Measurements from ENCODE around the gene SI. TPM values are rescaled to one million over a fixed set of nuclear protein-coding genes. Genes with fewer than 3 reads are reported as not detected.

The SI gene
- not detected in 2 replicates for total RNA-seq (2021)
- long read RNA-seq = 0 reads

DNA sequence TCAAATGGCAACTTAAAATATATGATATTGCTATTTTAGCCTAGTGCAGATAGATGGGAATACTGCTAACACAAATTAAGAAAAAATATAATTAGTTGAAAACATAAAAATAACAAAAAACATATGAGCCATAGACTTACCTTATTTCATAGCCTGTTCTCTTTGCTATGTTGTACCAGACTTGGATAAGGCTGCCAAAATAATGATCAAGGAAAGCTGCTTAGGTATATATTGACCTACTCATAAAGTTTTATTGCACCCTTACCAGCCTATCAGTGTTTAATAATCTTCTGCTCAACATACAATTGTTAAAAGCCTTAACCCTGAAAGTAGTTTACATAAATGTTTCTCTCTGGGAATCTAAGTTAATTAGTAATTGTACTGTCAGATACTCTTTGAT is at the start of gene SI:
Gene SI, minus strand, starts transcription at position 204 of the 400 bp plus-strand sequence. CDS start 2,484 bp downstream, outside the sequence.
- H3T11ph ChIP-seq (ENCODE audit: low read length) = no peak within 1 kb of the TSS
- H3K9me3 ChIP-seq (ENCODE audit: control insufficient read depth, low read depth, low read length) = no peaks in the 10 kb centered on the region
- Mint-ChIP-seq H3K27ac (no peak within 1 kb of the TSS), H3K36me3 (ENCODE audit: insufficient read depth in 1 of 3, low read depth in 3 of 3) (no peaks in the 10 kb centered on the region), H3K4me3 (no peak within 1 kb of the TSS), H3K4me1 (no peaks in the 10 kb centered on the region), H3K27me3 (ENCODE audit: low read depth) (no peaks in the 10 kb centered on the region), H3K9me3 (no peaks in the 10 kb centered on the region)
- H4K8ac ChIP-seq (replicated peaks; ENCODE audit: insufficient read length, low read depth, low read length) = no peak within 1 kb of the TSS
- no peak within 1 kb of the TSS for H2BK120ac ChIP-seq (ENCODE audit: low read depth, low read length, poor library complexity, severe bottlenecking)
- no peak within 1 kb of the TSS for H2BK5ac ChIP-seq (ENCODE audit: insufficient read length, low read length)
- no peak within 1 kb of the TSS for H3K9ac ChIP-seq (ENCODE audit: extremely low read depth, insufficient read length, low read length)
- H3K4ac ChIP-seq (ENCODE audit: low read depth, low read length) = no peak within 1 kb of the TSS
- H2BK12ac ChIP-seq (ENCODE audit: insufficient read length, low read depth, low read length) = no peak within 1 kb of the TSS
- no peaks in the 10 kb centered on the region for H3K79me2 ChIP-seq (ENCODE audit: insufficient read depth, low read length)
- no peak within 1 kb of the TSS for H2AK5ac ChIP-seq (ENCODE audit: insufficient read length, low read length)
- no peaks in the 10 kb centered on the region for H3K27me3 ChIP-seq (ENCODE audit: insufficient read depth, low read length)
- H3K79me1 ChIP-seq (ENCODE audit: insufficient read depth, low read depth, low read length, poor library complexity, severe bottlenecking) = no peaks in the 10 kb centered on the region
- no peak within 1 kb of the TSS for H3K27ac ChIP-seq (ENCODE audit: insufficient read length, low read depth, low read length)
- H3K23ac ChIP-seq (ENCODE audit: insufficient read length, low read depth, low read length) = no peak within 1 kb of the TSS
- H3K23me2 ChIP-seq (ENCODE audit: insufficient read length, low read depth, low read length, poor library complexity, severe bottlenecking) = no peaks in the 10 kb centered on the region
- no peak within 1 kb of the TSS for H2AFZ ChIP-seq (ENCODE audit: low read length)
- H3K56ac ChIP-seq (ENCODE audit: insufficient read length, low read depth, low read length) = no peak within 1 kb of the TSS
- no peak for DNase-seq
- H4K5ac ChIP-seq (ENCODE audit: insufficient read length, low read depth, low read length) = no peak within 1 kb of the TSS
- no peak within 1 kb of the TSS for H4K91ac ChIP-seq (ENCODE audit: insufficient read length, low read depth, low read length)
- H3K4me1 ChIP-seq (ENCODE audit: insufficient read depth, low read length) = no peaks in the 10 kb centered on the region
- no peak within 1 kb of the TSS for H2BK20ac ChIP-seq (ENCODE audit: low read depth, low read length, poor library complexity, severe bottlenecking)
- no peak within 1 kb of the TSS for H3K18ac ChIP-seq (ENCODE audit: insufficient read length, low read depth, low read length)
- H3K4me2 ChIP-seq (ENCODE audit: insufficient read depth, insufficient read length, low read length) = no peak within 1 kb of the TSS
- TF ChIP-seq, protein P1, sequence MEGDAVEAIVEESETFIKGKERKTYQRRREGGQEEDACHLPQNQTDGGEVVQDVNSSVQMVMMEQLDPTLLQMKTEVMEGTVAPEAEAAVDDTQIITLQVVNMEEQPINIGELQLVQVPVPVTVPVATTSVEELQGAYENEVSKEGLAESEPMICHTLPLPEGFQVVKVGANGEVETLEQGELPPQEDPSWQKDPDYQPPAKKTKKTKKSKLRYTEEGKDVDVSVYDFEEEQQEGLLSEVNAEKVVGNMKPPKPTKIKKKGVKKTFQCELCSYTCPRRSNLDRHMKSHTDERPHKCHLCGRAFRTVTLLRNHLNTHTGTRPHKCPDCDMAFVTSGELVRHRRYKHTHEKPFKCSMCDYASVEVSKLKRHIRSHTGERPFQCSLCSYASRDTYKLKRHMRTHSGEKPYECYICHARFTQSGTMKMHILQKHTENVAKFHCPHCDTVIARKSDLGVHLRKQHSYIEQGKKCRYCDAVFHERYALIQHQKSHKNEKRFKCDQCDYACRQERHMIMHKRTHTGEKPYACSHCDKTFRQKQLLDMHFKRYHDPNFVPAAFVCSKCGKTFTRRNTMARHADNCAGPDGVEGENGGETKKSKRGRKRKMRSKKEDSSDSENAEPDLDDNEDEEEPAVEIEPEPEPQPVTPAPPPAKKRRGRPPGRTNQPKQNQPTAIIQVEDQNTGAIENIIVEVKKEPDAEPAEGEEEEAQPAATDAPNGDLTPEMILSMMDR (conservative IDR thresholded peaks at IDR 0.05) = no peak
- H4K20me1 ChIP-seq (ENCODE audit: control insufficient read depth, insufficient read depth, insufficient read length) = no peaks in the 10 kb centered on the region
- H2BK15ac ChIP-seq (ENCODE audit: low read depth, low read length) = no peak within 1 kb of the TSS
- no peak within 1 kb of the TSS for H3K14ac ChIP-seq (ENCODE audit: insufficient read depth, low read length)
